HCT116 (cell line): Measurements from ENCODE around the gene ZC4H2.

Source experiments
- MAX ChIP-seq: IDR thresholded peaks from 2 replicates; pipeline ENCODE4 v1.6.1; 2012
- RAD21 ChIP-seq: IDR thresholded peaks from 2 replicates; pipeline ENCODE4 v1.6.1; 2012; ENCODE audit warnings: low read depth, mild to moderate bottlenecking
- REST ChIP-seq: IDR thresholded peaks from 2 replicates; pipeline ENCODE4 v1.6.1; 2012; ENCODE audit warnings: low read depth
- YY1 ChIP-seq: IDR thresholded peaks from 2 replicates; pipeline ENCODE4 v1.6.1; 2011; ENCODE audit warnings: low read length, low read depth, moderate library complexity, mild to moderate bottlenecking; ENCODE audit not compliant: insufficient replicate concordance; ENCODE audit errors: extremely low read depth
- ZNF274 ChIP-seq: fragments of 200-500 bp; sonication (Bioruptor generic); IDR thresholded peaks from 2 replicates; pipeline ENCODE4 v1.6.1; 2014; ENCODE audit warnings: mild to moderate bottlenecking, low read depth, low read length, inconsistent platforms
- TF ChIP-seq, protein P1 (sequence below), 3 experiments: fragments of 200-600 bp in 1 of 3; sonication (generic) in 1 of 3; IDR thresholded peaks in 2 of 3; conservative IDR thresholded peaks in 1 of 3; 2 replicates each; pipeline ENCODE4 v1.5.1; 2012 to 2017; ENCODE audit warnings: low read depth in 2 of 3, low read length in 2 of 3, antibody characterized with exemption in 1 of 3, borderline replicate concordance in 1 of 3, control low read depth in 1 of 3, mild to moderate bottlenecking in 1 of 3, mixed read lengths in 1 of 3, mixed run types in 1 of 3, moderate library complexity in 1 of 3; ENCODE audit not compliant: insufficient read depth in 1 of 3

DNA sequence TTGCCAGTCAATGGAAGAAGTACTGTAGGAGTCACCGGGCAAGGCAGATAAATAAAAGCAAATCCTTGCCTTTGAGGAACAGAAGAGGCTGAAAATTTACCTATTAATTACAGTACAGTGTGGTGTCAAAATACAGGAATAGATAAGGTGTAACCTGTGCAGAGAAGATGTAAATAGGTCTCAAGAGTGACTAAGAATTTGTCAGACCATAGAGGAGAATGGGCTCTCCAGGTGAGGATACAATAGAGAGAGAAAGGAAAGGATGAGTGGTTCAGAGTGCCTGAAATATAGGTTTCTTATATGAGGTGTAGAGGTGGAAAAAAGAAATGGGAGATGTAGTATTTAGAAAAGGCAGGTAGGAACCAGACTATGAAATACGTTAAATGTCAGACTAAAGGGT, 801 bp upstream of the ZC4H2 start:
- TF ChIP-seq, protein P1, sequence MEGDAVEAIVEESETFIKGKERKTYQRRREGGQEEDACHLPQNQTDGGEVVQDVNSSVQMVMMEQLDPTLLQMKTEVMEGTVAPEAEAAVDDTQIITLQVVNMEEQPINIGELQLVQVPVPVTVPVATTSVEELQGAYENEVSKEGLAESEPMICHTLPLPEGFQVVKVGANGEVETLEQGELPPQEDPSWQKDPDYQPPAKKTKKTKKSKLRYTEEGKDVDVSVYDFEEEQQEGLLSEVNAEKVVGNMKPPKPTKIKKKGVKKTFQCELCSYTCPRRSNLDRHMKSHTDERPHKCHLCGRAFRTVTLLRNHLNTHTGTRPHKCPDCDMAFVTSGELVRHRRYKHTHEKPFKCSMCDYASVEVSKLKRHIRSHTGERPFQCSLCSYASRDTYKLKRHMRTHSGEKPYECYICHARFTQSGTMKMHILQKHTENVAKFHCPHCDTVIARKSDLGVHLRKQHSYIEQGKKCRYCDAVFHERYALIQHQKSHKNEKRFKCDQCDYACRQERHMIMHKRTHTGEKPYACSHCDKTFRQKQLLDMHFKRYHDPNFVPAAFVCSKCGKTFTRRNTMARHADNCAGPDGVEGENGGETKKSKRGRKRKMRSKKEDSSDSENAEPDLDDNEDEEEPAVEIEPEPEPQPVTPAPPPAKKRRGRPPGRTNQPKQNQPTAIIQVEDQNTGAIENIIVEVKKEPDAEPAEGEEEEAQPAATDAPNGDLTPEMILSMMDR (IDR thresholded peaks at IDR 0.05 in 2 of 3, conservative IDR thresholded peaks at IDR 0.05 in 1 of 3; ENCODE audit: borderline replicate concordance in 1 of 3, insufficient read depth in 1 of 3, low read depth in 2 of 3, low read length in 2 of 3), result no peak
- no peak for TF ChIP-seq MAX
- no peak for TF ChIP-seq RAD21
- TF ChIP-seq YY1, result no peak
- TF ChIP-seq ZNF274, result no peak
- no peak for TF ChIP-seq REST
